HUES6 (cell line): ENCODE measurements around the gene NACC1.
A peak's percentile ranks its signal among the peaks of the same experiment; 100 is the strongest.

Experiments
- H3K27ac ChIP-seq: 2 replicates; pipeline ENCODE4 v1.7.0; 2013; ENCODE audit warnings: low read depth, mild to moderate bottlenecking, low read length, inconsistent platforms
- H3K27me3 ChIP-seq: 2 replicates; pipeline ENCODE4 v1.6.1; 2013; ENCODE audit warnings: low read length; ENCODE audit not compliant: control insufficient read depth, insufficient read depth
- H3K36me3 ChIP-seq: 2 replicates; pipeline ENCODE4 v1.6.1; 2013; ENCODE audit warnings: low read length; ENCODE audit not compliant: control insufficient read depth, insufficient read depth
- H3K4me1 ChIP-seq: 2 replicates; pipeline ENCODE4 v1.6.1; 2013; ENCODE audit warnings: low read length; ENCODE audit not compliant: control insufficient read depth, insufficient read depth
- H3K4me3 ChIP-seq: 2 replicates; pipeline ENCODE4 v1.5.1; 2013; ENCODE audit warnings: low read depth, low read length
- H3K9ac ChIP-seq: one replicate; pipeline ENCODE4 v1.6.1; 2013; ENCODE audit warnings: mild to moderate bottlenecking, low read length
- H3K9me3 ChIP-seq: 2 replicates; pipeline ENCODE4 v1.6.1; 2013; ENCODE audit warnings: low read depth, low read length; ENCODE audit not compliant: control insufficient read depth, insufficient read depth

Gene NACC1

GRCh38 chr19:13152356-13152973 is 34.4 kb downstream of the NACC1 start:
- H3K27me3 ChIP-seq: no peaks in the 10 kb centered on the region
- H3K4me1 ChIP-seq: peaks cover 5% of the 10 kb centered on the region
- H3K9me3 ChIP-seq: no peaks in the 10 kb centered on the region
- peak overlapping the region; percentile 93 for H3K27ac ChIP-seq
- H3K36me3 ChIP-seq: peaks cover 9% of the 10 kb centered on the region
- H3K4me3 ChIP-seq: peak overlapping the region; percentile 79
- H3K9ac ChIP-seq: peak overlapping the region; percentile 99

- Histone ChIP-seq H3K9ac (peak overlapping the region; percentile 99), H3K36me3 (peaks cover 9% of the 10 kb centered on the region), H3K9me3 (no peaks in the 10 kb centered on the region), H3K4me3 (peak overlapping the region; percentile 79), H3K27ac (peak overlapping the region; percentile 94), H3K4me1 (peaks cover 5% of the 10 kb centered on the region), H3K27me3 (no peaks in the 10 kb centered on the region)
Measured at GRCh38 chr19:13152974-13153568, 35.0 kb downstream of the NACC1 start.

- peak overlapping the region; percentile 79 for H3K4me3 ChIP-seq
- peaks cover 5% of the 10 kb centered on the region for H3K4me1 ChIP-seq
- H3K27ac ChIP-seq: peak overlapping the region; percentile 94
- H3K9me3 ChIP-seq: no peaks in the 10 kb centered on the region
- H3K27me3 ChIP-seq: no peaks in the 10 kb centered on the region
- peaks cover 9% of the 10 kb centered on the region for H3K36me3 ChIP-seq
- peak overlapping the region; percentile 99 for H3K9ac ChIP-seq
Measured at GRCh38 chr19:13153569-13154240, 35.6 kb downstream of the NACC1 start.

- Histone ChIP-seq H3K36me3 (peaks cover 9% of the 10 kb centered on the region), H3K9ac (peak overlapping the region; percentile 99), H3K27ac (peak overlapping the region; percentile 94), H3K4me1 (peaks cover 5% of the 10 kb centered on the region), H3K9me3 (no peaks in the 10 kb centered on the region), H3K4me3 (peak overlapping the region; percentile 79), H3K27me3 (no peaks in the 10 kb centered on the region)
Measured at GRCh38 chr19:13154241-13154778, 36.2 kb downstream of the NACC1 start.

- Histone ChIP-seq H3K4me1 (peaks cover 5% of the 10 kb centered on the region), H3K27ac (peak overlapping the region; percentile 94)
Measured at GRCh38 chr19:13154911-13155471, 36.9 kb downstream of the NACC1 start.

GRCh38 chr19:13155472-13156359 is 37.7 kb downstream of the NACC1 start:
- H3K27ac ChIP-seq: peak overlapping the region; percentile 94
- peak overlapping the region; percentile 99 for H3K9ac ChIP-seq
- no peaks in the 10 kb centered on the region for H3K27me3 ChIP-seq
- peaks cover 9% of the 10 kb centered on the region for H3K36me3 ChIP-seq
- peak overlapping the region; percentile 79 for H3K4me3 ChIP-seq
- H3K9me3 ChIP-seq: no peaks in the 10 kb centered on the region
- peaks cover 5% of the 10 kb centered on the region for H3K4me1 ChIP-seq

More at GRCh38 chr19:13154911-13155471, 36.9 kb downstream of the NACC1 start:
- Histone ChIP-seq H3K4me3 (peak overlapping the region; percentile 79), H3K27me3 (no peaks in the 10 kb centered on the region), H3K9me3 (no peaks in the 10 kb centered on the region), H3K9ac (peak overlapping the region; percentile 99), H3K36me3 (peaks cover 9% of the 10 kb centered on the region)

GRCh38 chr19:13159713-13160112 is 41.6 kb downstream of the NACC1 start:
- Histone ChIP-seq H3K36me3 (no peaks in the 10 kb centered on the region), H3K9ac (no peak overlapping the region), H3K27ac (no peak overlapping the region), H3K9me3 (no peaks in the 10 kb centered on the region), H3K4me1 (peaks cover 19% of the 10 kb centered on the region), H3K27me3 (no peaks in the 10 kb centered on the region), H3K4me3 (no peak overlapping the region)

- H3K36me3 ChIP-seq: no peaks in the 10 kb centered on the region
- H3K27ac ChIP-seq: no peak overlapping the region
- no peaks in the 10 kb centered on the region for H3K27me3 ChIP-seq
- H3K9me3 ChIP-seq: no peaks in the 10 kb centered on the region
- peaks cover 28% of the 10 kb centered on the region for H3K4me1 ChIP-seq
- no peak overlapping the region for H3K9ac ChIP-seq
- no peak overlapping the region for H3K4me3 ChIP-seq
Measured at GRCh38 chr19:13160557-13160956, 42.5 kb downstream of the NACC1 start.

GRCh38 chr19:13162724-13163608 is 44.9 kb downstream of the NACC1 start:
- peak overlapping the region; percentile 98 for H3K9ac ChIP-seq
- no peaks in the 10 kb centered on the region for H3K27me3 ChIP-seq
- H3K4me3 ChIP-seq: peak overlapping the region; percentile 65
- no peaks in the 10 kb centered on the region for H3K9me3 ChIP-seq
- H3K4me1 ChIP-seq: peaks cover 36% of the 10 kb centered on the region
- H3K27ac ChIP-seq: peak overlapping the region; percentile 96
- no peaks in the 10 kb centered on the region for H3K36me3 ChIP-seq
